Rectal smooth muscle tissue (tissue), 1 donor: ENCODE data around the gene SCD5.

Experiments
- H3K27ac ChIP-seq: one replicate; pipeline ENCODE4 v1.7.0; 2013; ENCODE audit warnings: low read depth, low read length, inconsistent platforms
- H3K27me3 ChIP-seq: one replicate; pipeline ENCODE4 v1.7.0; 2013; ENCODE audit warnings: low read length; ENCODE audit not compliant: control insufficient read depth, insufficient read depth
- H3K36me3 ChIP-seq: one replicate; pipeline ENCODE4 v1.7.0; 2013; ENCODE audit warnings: low read length; ENCODE audit not compliant: control insufficient read depth, insufficient read depth
- H3K4me1 ChIP-seq: one replicate; pipeline ENCODE4 v1.7.0; 2013; ENCODE audit warnings: low read length; ENCODE audit not compliant: control insufficient read depth, insufficient read depth
- H3K4me3 ChIP-seq: one replicate; pipeline ENCODE4 v1.7.0; 2013; ENCODE audit warnings: low read length
- H3K9ac ChIP-seq: one replicate; pipeline ENCODE4 v1.7.0; 2013; ENCODE audit warnings: low read length

The SCD5 gene

DNA sequence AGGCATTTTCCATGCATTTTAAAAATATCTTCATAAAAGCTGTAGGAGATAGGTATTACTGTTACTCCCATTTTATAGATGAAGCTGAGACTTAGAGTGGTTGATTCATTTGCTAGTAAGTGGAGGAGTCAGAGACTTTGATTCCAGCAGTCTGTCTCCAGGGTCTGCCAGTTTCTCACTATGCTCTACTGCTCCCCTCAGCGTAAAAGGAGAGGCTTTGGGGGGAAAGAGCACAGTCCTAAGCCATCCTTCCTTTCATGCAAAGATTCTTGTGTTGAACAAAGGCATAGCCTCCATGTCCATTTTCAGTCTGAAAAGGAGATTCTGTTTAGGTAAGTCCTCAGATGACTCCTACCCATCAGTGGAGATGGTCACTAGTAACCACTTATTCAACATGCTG is 119.1 kb downstream of the SCD5 start:
- Histone ChIP-seq H3K4me3 (no peak overlapping the region), H3K4me1 (no peaks in the 10 kb centered on the region), H3K36me3 (no peaks in the 10 kb centered on the region), H3K27ac (no peak overlapping the region), H3K9ac (no peak overlapping the region), H3K27me3 (no peaks in the 10 kb centered on the region)

DNA sequence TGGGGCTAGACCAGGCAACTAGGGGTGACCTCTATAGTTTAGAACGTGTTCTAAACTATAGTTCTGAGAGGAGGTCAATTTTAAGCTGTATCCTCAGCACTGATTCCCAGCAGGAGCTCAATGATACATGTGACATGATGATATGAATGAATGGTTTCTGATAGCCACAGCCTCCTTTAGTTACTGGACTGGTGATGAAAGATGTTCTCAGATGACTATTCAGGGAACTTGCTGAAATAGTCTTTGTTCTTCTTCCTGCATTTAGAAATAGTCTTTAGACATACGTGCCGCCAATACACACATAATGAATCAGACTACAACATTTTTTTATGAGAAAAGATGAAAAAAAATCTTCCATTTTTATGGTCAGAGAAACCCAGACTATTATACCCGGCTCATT is 120.5 kb downstream of the SCD5 start:
- no peak overlapping the region for H3K27ac ChIP-seq

DNA sequence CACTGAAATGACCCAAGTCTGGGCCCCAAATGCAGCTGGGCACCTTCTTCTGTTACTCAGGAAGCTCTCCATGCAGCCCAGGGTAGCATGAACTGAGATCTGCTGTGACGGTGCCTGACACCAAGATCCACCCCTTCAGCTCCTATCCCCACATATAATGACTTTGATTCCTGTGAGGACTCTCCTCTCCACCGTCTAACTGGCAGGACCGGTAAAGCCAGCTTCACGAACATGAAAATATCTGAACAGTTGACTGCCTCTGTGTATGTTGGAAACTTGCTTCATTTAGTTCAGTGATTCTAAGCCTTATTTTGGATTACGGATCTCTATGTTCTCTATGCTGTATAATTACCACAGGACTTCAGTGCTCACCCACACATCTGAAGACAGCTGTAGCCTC is 121.3 kb downstream of the SCD5 start:
- H3K9ac ChIP-seq: no peak overlapping the region
- no peak overlapping the region for H3K4me3 ChIP-seq
- H3K27ac ChIP-seq: no peak overlapping the region
- no peaks in the 10 kb centered on the region for H3K4me1 ChIP-seq
- no peaks in the 10 kb centered on the region for H3K27me3 ChIP-seq
- no peaks in the 10 kb centered on the region for H3K36me3 ChIP-seq

More for the DNA sequence above, 120.5 kb downstream of the SCD5 start:
- H3K4me3 ChIP-seq: no peak overlapping the region
- H3K36me3 ChIP-seq: no peaks in the 10 kb centered on the region
- no peak overlapping the region for H3K9ac ChIP-seq
- no peaks in the 10 kb centered on the region for H3K27me3 ChIP-seq
- no peaks in the 10 kb centered on the region for H3K4me1 ChIP-seq

DNA sequence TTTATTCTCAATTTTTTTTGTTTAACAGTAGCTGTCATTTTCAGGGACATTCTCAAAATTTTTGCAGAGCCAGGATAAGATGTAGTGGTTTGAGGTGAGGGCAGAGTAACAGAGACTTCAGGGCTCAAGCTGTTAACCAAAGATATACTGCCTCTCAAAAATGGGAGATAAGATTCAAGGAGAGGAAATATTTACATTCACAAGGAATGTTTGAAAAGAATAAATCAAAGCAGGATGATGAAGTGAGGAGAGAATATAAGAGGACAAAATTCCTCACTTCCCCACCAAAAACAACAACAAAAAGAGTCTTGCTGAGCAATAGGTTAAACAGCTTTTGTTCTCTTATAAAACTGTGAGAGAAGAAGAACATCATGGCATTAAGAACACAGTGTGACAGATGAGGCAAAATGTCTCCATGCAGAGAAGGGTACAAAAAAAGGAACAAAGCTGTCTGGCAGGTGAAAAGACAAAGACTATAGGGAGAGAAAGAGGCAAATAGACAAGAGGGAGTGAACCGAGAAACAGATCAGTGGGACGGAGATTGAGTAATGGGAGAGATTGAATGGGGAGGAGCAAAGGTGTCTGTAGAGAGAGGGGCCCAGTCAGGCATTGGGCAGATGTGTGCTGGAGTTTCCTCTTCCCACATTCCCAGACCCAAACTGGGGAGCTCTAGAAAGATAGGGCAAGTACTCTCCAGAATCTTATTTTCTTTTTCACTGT is 130.7 kb downstream of the SCD5 start:
- no peaks in the 10 kb centered on the region for H3K4me1 ChIP-seq
- H3K27ac ChIP-seq: no peak overlapping the region
- H3K9ac ChIP-seq: no peak overlapping the region
- no peaks in the 10 kb centered on the region for H3K36me3 ChIP-seq
- no peak overlapping the region for H3K4me3 ChIP-seq
- no peaks in the 10 kb centered on the region for H3K27me3 ChIP-seq

DNA sequence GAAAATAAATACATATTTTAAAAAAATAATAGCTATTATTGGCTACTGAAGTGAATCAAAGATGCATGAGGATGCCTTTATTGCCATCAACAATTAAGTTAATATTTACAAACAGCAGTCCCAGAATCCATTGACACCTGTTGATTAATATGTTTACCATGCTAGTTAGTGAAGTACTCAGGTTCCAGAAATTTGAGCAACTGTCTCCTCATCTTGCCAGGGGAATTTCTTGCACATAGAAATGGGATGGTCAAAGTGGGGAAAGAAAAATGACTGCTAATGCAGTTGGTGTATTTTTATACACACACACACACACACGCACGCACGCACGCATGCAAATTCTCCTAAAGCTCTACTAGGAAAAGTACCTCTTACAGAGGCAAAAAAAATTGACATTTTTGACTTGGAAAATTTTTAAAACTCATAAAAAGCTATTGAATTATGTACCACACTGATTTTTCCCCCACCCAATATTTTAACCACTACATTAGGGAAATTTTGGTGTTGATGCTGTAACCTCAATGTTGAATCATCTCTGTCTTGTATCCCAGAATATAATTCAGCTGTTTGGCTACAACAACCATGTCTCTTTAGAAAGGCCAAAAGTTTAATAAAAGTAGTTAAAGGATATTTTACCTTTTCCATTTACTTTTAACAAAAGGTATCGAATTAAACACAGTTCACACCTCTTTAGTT is 131.5 kb downstream of the SCD5 start:
- H3K36me3 ChIP-seq: no peaks in the 10 kb centered on the region
- H3K27ac ChIP-seq: no peak overlapping the region
- no peaks in the 10 kb centered on the region for H3K4me1 ChIP-seq
- no peaks in the 10 kb centered on the region for H3K27me3 ChIP-seq
- H3K4me3 ChIP-seq: no peak overlapping the region
- no peak overlapping the region for H3K9ac ChIP-seq

DNA sequence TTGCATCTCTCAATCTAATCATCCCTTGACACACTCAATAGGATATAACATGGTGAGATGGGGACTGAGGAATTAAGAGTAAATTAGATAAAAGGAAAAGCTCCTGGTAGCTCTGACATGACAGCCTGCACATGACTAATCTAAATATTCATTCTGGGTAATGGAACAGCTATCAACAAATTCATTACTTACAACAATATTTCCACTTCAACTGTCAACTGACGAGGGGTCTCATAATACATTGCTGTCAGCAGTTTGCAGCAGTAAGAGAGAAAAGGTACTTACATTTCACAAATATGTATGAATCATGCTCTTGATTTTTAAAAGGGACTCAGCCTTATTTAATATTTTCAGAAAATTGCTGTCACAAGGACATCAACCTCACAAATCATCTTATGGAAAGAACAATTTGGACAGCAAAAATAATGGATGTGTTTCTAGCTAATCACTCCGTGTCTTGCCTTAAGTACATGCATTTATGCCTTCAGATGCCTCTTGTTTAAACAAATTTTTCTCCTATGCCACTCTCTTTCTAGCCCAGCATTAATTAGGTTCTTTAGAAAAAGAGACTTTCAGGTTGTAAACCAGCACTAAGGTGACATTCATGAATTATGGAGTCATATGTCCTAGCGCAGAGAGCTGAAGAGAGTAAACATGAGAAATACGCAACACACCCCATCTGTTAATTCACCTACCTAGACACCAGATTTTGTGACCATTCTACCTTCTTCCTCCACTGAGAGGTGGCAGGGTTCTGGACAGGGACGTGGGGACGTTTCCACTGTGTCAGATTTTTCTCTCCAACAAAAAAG is 137.2 kb downstream of the SCD5 start:
- H3K9ac ChIP-seq: no peak overlapping the region
- H3K27me3 ChIP-seq: no peaks in the 10 kb centered on the region
- H3K4me3 ChIP-seq: no peak overlapping the region
- no peaks in the 10 kb centered on the region for H3K36me3 ChIP-seq
- no peak overlapping the region for H3K27ac ChIP-seq
- H3K4me1 ChIP-seq: no peaks in the 10 kb centered on the region

DNA sequence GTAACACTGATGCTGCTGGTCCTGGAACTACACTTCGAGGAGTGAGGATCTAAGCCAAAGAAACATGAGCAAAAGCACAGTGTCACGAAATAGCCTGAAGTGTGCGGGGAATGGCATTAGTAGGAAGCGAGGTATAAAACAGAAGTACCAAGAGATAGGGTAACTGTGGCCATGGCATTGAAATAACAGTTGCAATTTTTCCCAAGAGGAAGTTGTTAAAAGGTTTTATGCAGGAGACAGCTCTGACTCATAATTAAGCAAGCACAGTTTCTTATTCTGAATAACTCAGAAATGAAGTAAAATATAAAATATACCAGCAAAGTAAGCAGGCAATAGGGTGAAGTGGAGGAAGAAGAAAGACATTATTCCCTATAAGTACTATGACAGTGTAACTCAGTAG is 146.5 kb downstream of the SCD5 start:
- Histone ChIP-seq H3K27me3 (no peaks in the 10 kb centered on the region), H3K36me3 (no peaks in the 10 kb centered on the region), H3K4me1 (no peaks in the 10 kb centered on the region), H3K4me3 (no peak overlapping the region), H3K9ac (no peak overlapping the region), H3K27ac (no peak overlapping the region)

DNA sequence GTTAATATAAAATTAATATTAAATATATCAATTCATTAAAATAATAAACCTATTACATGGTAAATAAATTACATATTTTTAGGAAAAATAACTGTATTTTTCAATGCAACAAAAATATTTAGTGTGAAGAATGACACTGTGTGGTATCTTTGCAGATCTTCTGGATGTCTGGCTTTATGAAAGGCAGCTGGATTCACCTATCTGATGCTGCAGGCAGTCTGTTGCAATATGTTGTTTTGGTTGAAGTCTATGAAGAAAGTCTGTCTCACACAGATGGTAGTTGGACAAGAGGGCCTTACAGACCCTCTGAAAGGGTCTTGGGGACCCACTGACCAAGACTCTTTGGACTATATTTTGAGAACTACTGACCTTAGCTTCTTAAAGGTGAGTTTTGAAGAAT is 147.7 kb downstream of the SCD5 start:
- no peaks in the 10 kb centered on the region for H3K36me3 ChIP-seq
- no peak overlapping the region for H3K9ac ChIP-seq
- no peaks in the 10 kb centered on the region for H3K4me1 ChIP-seq
- H3K27me3 ChIP-seq: no peaks in the 10 kb centered on the region
- no peak overlapping the region for H3K4me3 ChIP-seq
- no peak overlapping the region for H3K27ac ChIP-seq

DNA sequence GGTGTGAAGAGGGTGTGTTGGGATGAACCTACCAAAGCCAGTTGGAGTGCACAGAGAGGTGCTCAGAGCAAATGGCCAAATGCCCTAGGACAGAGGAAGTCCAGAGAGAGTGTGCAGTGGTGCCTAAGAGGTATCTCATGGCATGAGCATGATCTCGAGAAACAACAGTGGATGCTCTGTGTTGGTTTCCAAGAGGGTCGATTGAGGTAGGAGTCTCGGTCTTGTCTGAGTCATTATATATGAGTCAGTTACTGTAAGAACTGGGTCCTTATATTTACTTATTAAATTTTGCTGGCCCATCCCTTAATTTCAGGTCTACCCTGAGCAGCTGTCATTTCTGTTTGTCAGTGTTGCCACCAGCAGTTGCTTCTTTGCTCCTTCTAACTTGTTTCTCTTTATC is 150.2 kb downstream of the SCD5 start:
- H3K9ac ChIP-seq: no peak overlapping the region
- H3K27ac ChIP-seq: no peak overlapping the region
- H3K4me1 ChIP-seq: no peaks in the 10 kb centered on the region
- H3K4me3 ChIP-seq: no peak overlapping the region
- H3K27me3 ChIP-seq: no peaks in the 10 kb centered on the region
- H3K36me3 ChIP-seq: no peaks in the 10 kb centered on the region

DNA sequence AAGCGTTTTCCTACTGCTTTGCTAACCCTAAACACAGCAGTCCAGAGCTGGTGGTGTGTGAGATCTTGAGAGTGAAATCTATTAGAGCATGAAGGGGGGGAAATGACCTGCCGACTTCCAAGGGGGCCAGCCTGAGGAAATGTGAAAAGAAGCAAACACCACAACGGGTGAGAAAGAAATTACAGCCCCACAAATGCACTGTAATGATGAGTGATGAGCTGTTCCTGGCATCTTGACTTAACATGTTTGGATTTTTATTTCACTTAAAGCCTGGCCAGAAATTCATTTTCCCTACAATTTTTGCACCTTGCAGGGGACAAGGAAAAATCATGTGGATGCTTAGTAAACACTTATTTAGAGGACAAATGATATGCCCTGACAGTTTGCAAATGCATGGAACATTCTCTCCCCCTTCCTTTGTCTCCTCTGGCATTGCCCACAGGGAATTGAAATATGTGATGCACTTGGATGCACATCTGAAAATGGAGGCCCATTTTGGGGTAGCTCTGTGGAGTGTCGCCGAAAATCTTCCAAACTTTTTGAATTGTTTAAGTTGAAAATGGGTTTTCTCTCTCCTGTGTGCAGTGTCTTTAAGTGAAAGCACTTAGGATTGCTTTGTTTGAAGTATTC is 152.5 kb downstream of the SCD5 start:
- no peaks in the 10 kb centered on the region for H3K27me3 ChIP-seq

DNA sequence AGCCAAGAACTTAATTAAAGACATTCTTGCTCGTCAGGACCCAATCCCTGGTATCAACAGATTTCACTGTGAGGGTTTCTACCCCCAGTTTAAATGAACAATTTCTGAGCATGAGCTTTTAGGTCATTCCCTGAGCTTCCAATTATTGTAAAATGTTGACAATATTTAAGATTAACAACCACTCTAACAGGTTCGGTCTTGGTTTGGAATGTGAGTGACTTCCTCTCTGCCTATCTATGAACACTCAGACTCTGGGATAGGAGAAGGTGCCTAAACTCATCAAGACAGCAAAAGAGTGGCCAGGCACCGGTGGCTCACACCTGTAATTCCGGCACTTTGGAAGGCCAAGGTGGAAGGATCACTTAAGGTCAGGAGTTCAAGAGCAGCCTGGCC is 153.9 kb downstream of the SCD5 start:
- Histone ChIP-seq H3K27me3 (no peaks in the 10 kb centered on the region), H3K36me3 (no peaks in the 10 kb centered on the region), H3K4me1 (no peaks in the 10 kb centered on the region), H3K9ac (no peak overlapping the region), H3K4me3 (no peak overlapping the region), H3K27ac (no peak overlapping the region)

More for the DNA sequence above, 152.5 kb downstream of the SCD5 start:
- H3K9ac ChIP-seq: no peak overlapping the region
- H3K36me3 ChIP-seq: no peaks in the 10 kb centered on the region
- H3K4me1 ChIP-seq: no peaks in the 10 kb centered on the region
- no peak overlapping the region for H3K4me3 ChIP-seq
- no peak overlapping the region for H3K27ac ChIP-seq

DNA sequence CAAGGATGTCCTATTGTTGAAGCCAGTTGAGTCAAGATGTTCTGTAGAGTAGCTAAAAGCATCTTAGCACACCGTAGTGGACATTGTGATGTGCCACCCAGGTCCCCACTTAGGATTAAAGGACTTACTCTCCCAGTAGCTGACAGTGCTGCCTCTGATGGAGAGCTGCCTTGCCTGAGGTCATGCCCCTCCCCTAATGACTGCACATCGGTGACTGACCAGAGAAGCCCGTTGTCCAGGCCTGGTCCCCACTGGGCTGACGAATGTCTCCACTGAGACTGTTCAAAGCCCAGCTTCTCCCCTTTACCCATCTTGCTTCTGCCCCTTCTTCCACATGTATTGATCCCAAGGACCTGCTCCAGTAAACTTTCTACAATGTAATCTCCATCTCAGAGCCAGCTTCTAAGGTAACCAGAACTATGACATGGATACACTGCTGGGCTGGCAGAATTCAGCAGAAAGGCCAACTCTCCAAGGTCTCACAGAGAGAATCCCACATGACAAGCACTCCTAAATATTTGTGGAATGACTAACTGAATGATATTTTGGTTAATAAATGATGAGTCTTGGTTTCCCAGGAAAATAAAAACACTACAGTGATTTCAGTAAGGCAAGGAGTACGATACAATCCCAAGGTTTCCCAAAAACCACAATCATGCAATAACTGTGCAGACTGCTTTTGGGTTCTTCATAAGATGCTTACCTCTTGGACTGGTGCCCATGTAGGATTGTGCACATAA is 154.4 kb downstream of the SCD5 start:
- Histone ChIP-seq H3K27me3 (no peaks in the 10 kb centered on the region), H3K36me3 (no peaks in the 10 kb centered on the region), H3K27ac (no peak overlapping the region), H3K4me1 (no peaks in the 10 kb centered on the region), H3K4me3 (no peak overlapping the region), H3K9ac (no peak overlapping the region)
